Immature natural killer cell (primary cell): ENCODE data around the gene SLC2A4. TPM values are rescaled to one million over a fixed set of nuclear protein-coding genes. Genes with fewer than 3 reads are reported as not detected.

Experiments used
- DNase-seq, 3 donors: peaks; one replicate each; pipeline ENCODE4 v3.0.0; 2022; ENCODE audit warnings: mixed read lengths in 1 of 3
- H3K27ac Mint-ChIP-seq, 6 donors: one replicate each; pipeline ENCODE4 v1.8.0; 2020; ENCODE audit warnings: mixed read lengths in 6 of 6, mild to moderate bottlenecking in 5 of 6, inconsistent platforms in 4 of 6, moderate library complexity in 3 of 6
- H3K27me3 Mint-ChIP-seq, 3 donors: one replicate each; pipeline ENCODE4 v1.8.0; 2020 to 2021; ENCODE audit warnings: low read depth in 3 of 3, mild to moderate bottlenecking in 3 of 3, mixed read lengths in 3 of 3, moderate library complexity in 3 of 3, inconsistent platforms in 1 of 3
- H3K36me3 Mint-ChIP-seq, 3 donors: one replicate each; pipeline ENCODE4 v1.8.0; 2020; ENCODE audit warnings: mixed read lengths in 3 of 3, inconsistent platforms in 2 of 3, mild to moderate bottlenecking in 2 of 3
- H3K4me1 Mint-ChIP-seq, 2 donors: one replicate each; pipeline ENCODE4 v1.8.0; 2020; ENCODE audit warnings: inconsistent platforms in 2 of 2, mild to moderate bottlenecking in 2 of 2, mixed read lengths in 2 of 2, moderate library complexity in 1 of 2
- H3K4me3 Mint-ChIP-seq, 5 donors: one replicate each; pipeline ENCODE4 v1.8.0; 2020; ENCODE audit warnings: mild to moderate bottlenecking in 5 of 5, mixed read lengths in 5 of 5, inconsistent platforms in 3 of 5, moderate library complexity in 3 of 5
- H3K9me3 Mint-ChIP-seq, 6 donors: one replicate each; pipeline ENCODE4 v1.8.0; 2020; ENCODE audit warnings: mild to moderate bottlenecking in 6 of 6, mixed read lengths in 6 of 6, inconsistent platforms in 4 of 6, moderate library complexity in 3 of 6
- polyA plus RNA-seq, 3 donors: library from polyadenylated mRNA; unstranded; fragments of 300-500 nt; fragmentation: Illumina TruSeq; gene quantifications; one replicate each; pipeline ENCODE4 v1.2.3, GENCODE V29; 2021

Gene SLC2A4
- polyA plus RNA-seq, 3 donors from 2014 or later, result 0.26 TPM; not detected in 2

- H3K9me3 Mint-ChIP-seq, result no peaks in the 10 kb centered on the region
- H3K4me3 Mint-ChIP-seq, result no peak overlapping the region
- H3K27ac Mint-ChIP-seq, result no peak overlapping the region
- H3K36me3 Mint-ChIP-seq, result peaks cover 0 to 4% (median 0%) of the 10 kb centered on the region in 3 donors
- peaks cover 14 to 16% of the 10 kb centered on the region in 2 donors for H3K4me1 Mint-ChIP-seq
- peaks cover 6 to 30% (median 12%) of the 10 kb centered on the region in 3 donors for H3K27me3 Mint-ChIP-seq
- DNase-seq, result no peak
Measured at GRCh38 chr17:7290685-7291084, 9.2 kb downstream of the SLC2A4 start.

GRCh38 chr17:7292194-7292593 lies 10.7 kb downstream of the SLC2A4 start:
- peaks cover 21 to 26% of the 10 kb centered on the region in 2 donors for H3K4me1 Mint-ChIP-seq
- H3K27ac Mint-ChIP-seq, result no peak overlapping the region
- H3K9me3 Mint-ChIP-seq, result no peaks in the 10 kb centered on the region
- H3K4me3 Mint-ChIP-seq, result no peak overlapping the region
- no peak for DNase-seq
- H3K27me3 Mint-ChIP-seq, result peaks cover 8 to 31% (median 16%) of the 10 kb centered on the region in 3 donors
- peaks cover 0 to 4% (median 0%) of the 10 kb centered on the region in 3 donors for H3K36me3 Mint-ChIP-seq

DNA sequence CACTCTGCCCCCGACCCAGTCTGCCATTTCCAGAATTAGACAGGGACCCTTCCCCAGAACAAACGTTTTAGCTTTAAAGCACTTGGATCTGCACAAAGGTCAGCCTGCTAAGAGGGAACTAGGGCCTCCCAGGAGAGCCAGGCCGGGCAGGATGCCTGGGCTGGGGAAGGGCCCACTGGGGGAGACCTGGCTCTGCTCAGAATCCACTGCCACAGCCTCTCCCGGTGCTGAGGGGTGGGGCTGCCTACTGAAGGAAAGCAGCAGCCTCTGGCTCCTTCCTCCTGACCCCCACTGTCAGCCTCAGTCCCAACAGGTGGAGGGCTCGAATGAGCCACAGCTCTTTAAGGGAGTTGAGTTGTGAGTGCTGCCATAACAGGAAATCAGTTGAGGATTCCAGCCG lies 11.2 kb downstream of the SLC2A4 start:
- no peak for DNase-seq
- H3K27me3 Mint-ChIP-seq, result peaks cover 8 to 27% (median 15%) of the 10 kb centered on the region in 3 donors
- peaks cover 21 to 26% of the 10 kb centered on the region in 2 donors for H3K4me1 Mint-ChIP-seq
- H3K9me3 Mint-ChIP-seq, result no peaks in the 10 kb centered on the region
- peaks cover 0 to 4% (median 0%) of the 10 kb centered on the region in 3 donors for H3K36me3 Mint-ChIP-seq
- H3K27ac Mint-ChIP-seq, result no peak overlapping the region
- peak overlapping the region in 3 of 5 donors; percentile 31 to 60 (median 41) for H3K4me3 Mint-ChIP-seq

GRCh38 chr17:7293159-7293558 lies 11.6 kb downstream of the SLC2A4 start:
- peaks cover 21 to 26% of the 10 kb centered on the region in 2 donors for H3K4me1 Mint-ChIP-seq
- H3K27ac Mint-ChIP-seq, result no peak overlapping the region
- peak overlapping the region; percentile 57 to 65 (median 63) for H3K4me3 Mint-ChIP-seq
- no peaks in the 10 kb centered on the region for H3K9me3 Mint-ChIP-seq
- DNase-seq, result no peak
- H3K36me3 Mint-ChIP-seq, result peaks cover 0 to 4% (median 0%) of the 10 kb centered on the region in 3 donors
- peaks cover 8 to 24% (median 15%) of the 10 kb centered on the region in 3 donors for H3K27me3 Mint-ChIP-seq

DNA sequence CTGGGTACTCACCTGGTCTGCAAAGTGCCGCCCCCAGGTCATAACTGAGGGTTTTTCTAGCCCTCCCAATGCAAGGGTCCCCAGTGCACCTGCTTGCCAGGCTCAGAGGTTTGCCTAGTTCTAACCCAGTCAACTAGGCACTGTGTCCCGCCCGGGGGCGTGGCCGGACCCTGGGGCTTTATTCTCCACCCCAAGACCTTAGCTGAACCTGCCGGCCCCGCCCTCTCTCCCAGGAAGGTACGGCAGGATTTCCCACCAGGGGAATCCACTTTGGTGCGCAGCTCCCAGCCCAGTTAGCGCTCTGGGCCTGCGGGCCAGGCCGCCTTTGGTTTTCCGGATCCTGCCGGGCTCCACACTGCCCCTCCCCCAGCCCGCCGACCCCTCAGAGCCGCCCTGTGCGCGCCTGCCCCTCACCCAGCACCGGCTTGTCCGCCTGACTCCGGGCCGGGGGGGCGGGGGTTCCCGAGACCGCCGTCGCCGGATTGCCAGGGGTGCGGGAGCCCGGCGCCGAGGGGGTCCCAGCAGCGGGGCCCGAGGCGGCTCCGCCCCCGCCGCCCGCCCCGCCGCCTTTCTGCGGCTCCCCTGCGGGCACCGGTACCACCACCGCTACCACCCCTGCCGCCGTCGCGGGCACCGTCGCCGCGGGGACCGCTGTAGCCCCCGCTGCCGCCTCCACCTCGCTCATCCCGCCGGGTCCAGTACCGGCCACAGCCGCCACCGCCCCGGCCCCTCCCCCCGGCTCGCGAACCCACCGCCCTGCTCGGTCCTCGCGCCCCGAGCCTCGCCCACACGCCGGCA lies 12.5 kb downstream of the SLC2A4 start:
- Mint-ChIP-seq H3K27me3 (peaks cover 8 to 23% (median 15%) of the 10 kb centered on the region in 3 donors), H3K4me3 (peak overlapping the region; percentile 26 to 65 (median 57)), H3K9me3 (no peaks in the 10 kb centered on the region), H3K4me1 (peaks cover 21 to 26% of the 10 kb centered on the region in 2 donors), H3K27ac (no peak overlapping the region), H3K36me3 (peaks cover 0 to 4% (median 0%) of the 10 kb centered on the region in 3 donors)
- DNase-seq, result no peak

- H3K27ac Mint-ChIP-seq, result peak within 1 kb of the TSS in 1 of 6 donors; percentile 20
- H3K4me3 Mint-ChIP-seq, result peak within 1 kb of the TSS; percentile 77 to 88 (median 81)
- peaks cover 21 to 26% of the 10 kb centered on the region in 2 donors for H3K4me1 Mint-ChIP-seq
- peaks cover 8 to 22% (median 15%) of the 10 kb centered on the region in 3 donors for H3K27me3 Mint-ChIP-seq
- peaks cover 0 to 4% (median 0%) of the 10 kb centered on the region in 3 donors for H3K36me3 Mint-ChIP-seq
- H3K9me3 Mint-ChIP-seq, result no peaks in the 10 kb centered on the region
- peak; percentile 67 to 68 (median 68) for DNase-seq
Measured at GRCh38 chr17:7294614-7295153, 13.2 kb downstream of the SLC2A4 start, which contains the start of gene YBX2. YBX2 (minus strand) TSS chr17:7294639; CDS start chr17:7294500, 139 bp downstream.

DNA sequence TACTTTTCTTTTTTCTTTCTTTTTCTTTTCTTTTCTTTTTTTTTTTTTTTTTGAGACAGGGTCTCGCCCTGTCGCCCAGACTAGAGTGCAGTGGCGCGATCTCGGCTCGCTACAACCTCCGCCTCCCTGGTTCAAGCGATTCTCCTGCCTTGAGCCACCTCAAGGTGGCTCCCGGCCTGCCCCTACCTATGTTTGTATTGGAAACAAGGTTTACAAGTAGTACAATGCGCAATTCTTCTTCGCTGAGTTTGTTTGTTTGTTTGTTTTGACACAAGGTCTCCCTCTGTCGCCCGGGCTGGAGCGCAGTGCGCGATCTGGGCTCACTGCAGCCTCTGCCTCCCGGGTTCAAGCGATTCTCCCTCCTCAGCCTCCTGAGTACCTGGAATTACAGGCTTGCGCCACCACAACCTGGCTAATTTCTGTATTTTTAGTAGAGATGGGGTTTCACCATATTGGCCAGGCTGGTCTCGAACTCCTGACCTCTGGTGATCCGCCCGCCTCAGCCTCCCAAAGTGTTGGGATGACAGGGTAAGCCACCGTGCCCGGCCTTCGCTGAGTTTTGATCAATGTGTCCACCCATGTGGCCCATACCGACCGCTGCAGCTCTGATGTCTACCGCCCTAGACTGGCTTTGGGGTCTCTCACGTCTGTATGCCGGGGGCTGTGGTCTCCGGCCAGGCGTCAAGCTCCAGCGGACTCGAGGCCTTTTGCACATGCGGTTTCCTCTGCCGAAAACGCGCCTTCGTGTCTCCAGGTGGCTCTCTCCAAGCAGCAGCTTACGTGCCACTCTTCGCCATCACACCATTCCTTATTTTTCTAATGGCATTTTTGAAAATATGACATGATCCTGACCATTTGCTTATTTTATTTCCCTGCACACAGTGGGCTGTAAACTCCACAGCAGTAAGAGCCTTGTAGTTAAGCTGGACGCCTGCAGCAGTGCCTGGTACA lies 14.0 kb downstream of the SLC2A4 start:
- Mint-ChIP-seq H3K9me3 (no peaks in the 10 kb centered on the region), H3K36me3 (peaks cover 0 to 4% (median 0%) of the 10 kb centered on the region in 3 donors), H3K4me1 (peaks cover 21 to 26% of the 10 kb centered on the region in 2 donors), H3K27me3 (peaks cover 8 to 19% (median 15%) of the 10 kb centered on the region in 3 donors), H3K4me3 (peak overlapping the region; percentile 77 to 88 (median 81)), H3K27ac (peak overlapping the region in 1 of 6 donors; percentile 20)
- no peak for DNase-seq

- Mint-ChIP-seq H3K27me3 (peaks cover 8 to 19% (median 15%) of the 10 kb centered on the region in 3 donors), H3K4me1 (peaks cover 21 to 26% of the 10 kb centered on the region in 2 donors), H3K27ac (peak overlapping the region in 1 of 6 donors; percentile 64), H3K36me3 (peaks cover 0 to 4% (median 0%) of the 10 kb centered on the region in 3 donors), H3K4me3 (peak overlapping the region; percentile 27 to 86 (median 59)), H3K9me3 (no peaks in the 10 kb centered on the region)
- peak; percentile 65 to 71 (median 69) for DNase-seq
Measured at GRCh38 chr17:7296189-7296861, 14.8 kb downstream of the SLC2A4 start.

DNA sequence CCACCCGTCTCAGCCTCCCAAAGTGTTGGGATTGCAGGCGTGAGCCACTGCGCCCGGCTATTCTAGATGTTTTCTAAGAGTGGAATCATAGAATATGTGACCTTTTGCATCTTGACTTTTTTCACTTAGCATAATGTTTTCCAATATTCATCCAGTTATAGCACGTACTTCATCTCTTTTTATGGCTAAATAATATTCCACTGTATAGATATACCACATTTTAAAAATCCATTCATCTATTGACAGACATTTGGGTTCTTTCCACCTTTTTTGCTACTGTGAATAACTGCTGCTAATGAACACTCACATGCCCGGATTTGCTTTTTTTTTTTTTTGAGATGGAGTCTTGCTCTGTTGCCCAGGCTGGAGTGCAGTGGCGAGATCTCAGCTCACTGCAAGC lies 22.7 kb downstream of the SLC2A4 start:
- Mint-ChIP-seq H3K27ac (peak overlapping the region in 1 of 6 donors; percentile 14), H3K36me3 (peaks cover 0 to 6% (median 0%) of the 10 kb centered on the region in 3 donors), H3K27me3 (peaks cover 14 to 25% (median 17%) of the 10 kb centered on the region in 3 donors), H3K4me1 (peaks cover 14% of the 10 kb centered on the region in 2 donors), H3K9me3 (peaks cover 0 to 2% (median 0%) of the 10 kb centered on the region in 6 donors), H3K4me3 (peak overlapping the region in 1 of 5 donors; percentile 41)
- no peak for DNase-seq

DNA sequence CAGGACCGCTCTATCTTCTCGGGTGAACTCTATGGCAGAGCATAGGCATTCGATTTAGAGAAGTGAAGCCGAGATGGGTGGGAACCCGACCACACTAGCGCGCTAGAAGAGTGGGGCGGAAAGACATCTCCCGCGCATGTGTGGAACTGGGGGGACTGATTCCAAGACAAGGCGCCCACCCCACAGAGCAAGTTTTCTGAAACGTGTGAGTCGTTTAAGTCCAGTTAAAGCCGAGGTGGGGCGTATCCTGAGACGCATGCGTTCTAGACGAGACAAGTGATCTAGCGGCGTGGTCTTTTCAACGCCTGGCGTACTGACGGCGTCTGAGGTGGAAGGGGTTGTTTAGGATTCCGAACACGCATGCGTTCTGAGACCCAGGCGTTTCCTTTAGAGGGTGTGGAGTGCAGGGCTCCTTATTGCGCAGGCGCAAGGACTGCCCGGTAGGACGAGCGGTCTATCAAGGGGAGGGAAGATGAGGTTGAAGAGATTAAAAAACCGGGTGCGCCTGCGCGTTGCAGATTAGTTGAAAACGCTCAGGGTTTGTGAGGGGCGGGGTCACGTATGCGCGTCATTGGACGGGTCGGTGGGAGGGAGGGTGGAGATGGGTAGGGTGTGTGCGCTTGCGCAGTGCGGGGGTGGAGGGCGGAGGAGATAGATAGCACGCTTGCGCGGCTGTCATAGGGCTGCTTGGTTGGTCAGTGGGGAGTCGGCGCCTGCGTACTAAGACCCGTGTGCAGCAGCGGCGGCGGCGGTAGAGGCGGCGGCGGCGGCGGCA lies 25.6 kb downstream of the SLC2A4 start, which contains the start of gene EIF5A:
EIF5A (plus strand) TSS at position 718 of the 775 bp plus-strand sequence. CDS start 2,008 bp downstream, outside the sequence.
- peaks cover 18 to 30% (median 22%) of the 10 kb centered on the region in 3 donors for H3K27me3 Mint-ChIP-seq
- peaks cover 17 to 29% (median 18%) of the 10 kb centered on the region in 3 donors for H3K36me3 Mint-ChIP-seq
- H3K4me3 Mint-ChIP-seq, result peak within 1 kb of the TSS; percentile 91 to 97 (median 93)
- H3K9me3 Mint-ChIP-seq, result peaks cover 0 to 2% (median 0%) of the 10 kb centered on the region in 6 donors
- peak; percentile 100 for DNase-seq
- H3K4me1 Mint-ChIP-seq, result peaks cover 35 to 41% of the 10 kb centered on the region in 2 donors
- H3K27ac Mint-ChIP-seq, result peak within 1 kb of the TSS; percentile 96 to 100 (median 99)

DNA sequence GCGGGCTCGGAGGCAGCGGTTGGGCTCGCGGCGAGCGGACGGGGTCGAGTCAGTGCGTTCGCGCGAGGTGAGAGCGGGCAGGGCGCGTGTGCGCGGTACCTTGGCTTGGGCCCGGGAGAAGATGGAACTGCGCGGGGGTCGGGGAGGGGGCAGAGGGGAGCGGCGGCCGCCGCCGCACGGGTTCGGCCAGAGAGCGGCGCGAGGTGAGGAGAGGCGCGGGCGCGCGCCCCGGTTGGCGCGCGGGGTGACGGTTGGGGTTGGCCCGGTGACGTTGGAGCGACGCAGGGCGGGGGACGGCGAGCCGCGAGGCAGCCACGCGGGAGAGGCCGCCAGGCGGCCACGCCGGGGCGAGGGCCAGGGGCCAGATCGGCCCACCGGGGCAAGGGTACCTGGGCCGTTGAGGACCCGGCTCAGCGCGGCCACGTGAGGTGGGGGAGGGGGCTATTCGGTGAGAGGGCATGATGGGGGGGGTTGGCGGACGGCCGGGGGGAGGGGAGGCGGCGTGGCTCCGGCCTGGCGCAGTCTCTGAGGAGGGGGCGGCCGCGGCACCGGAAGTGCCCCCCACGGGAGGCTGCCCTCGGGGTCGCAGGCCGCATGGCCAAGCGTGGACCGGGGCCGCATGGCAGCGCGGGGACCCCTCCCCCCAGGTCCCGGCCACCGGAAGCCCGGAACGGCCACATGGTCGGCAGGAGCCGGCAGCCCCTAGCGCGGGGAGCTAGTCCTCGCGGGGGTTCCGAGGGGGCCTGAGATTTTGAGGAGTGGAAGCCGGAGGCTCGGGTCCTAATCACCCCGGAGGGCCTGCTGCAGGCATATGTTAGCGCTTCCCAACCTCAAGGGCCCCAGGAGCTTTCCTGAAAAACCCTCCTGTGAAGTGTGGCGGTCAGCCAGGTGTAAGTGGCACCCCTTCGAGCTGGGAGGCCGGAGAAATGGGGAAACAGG lies 26.4 kb downstream of the SLC2A4 start:
- Mint-ChIP-seq H3K4me1 (peaks cover 42 to 49% of the 10 kb centered on the region in 2 donors), H3K36me3 (peaks cover 17 to 34% (median 18%) of the 10 kb centered on the region in 3 donors), H3K4me3 (peak overlapping the region; percentile 91 to 97 (median 93)), H3K27ac (peak overlapping the region; percentile 96 to 100 (median 99)), H3K27me3 (peaks cover 22 to 31% (median 24%) of the 10 kb centered on the region in 3 donors), H3K9me3 (peaks cover 0 to 2% (median 0%) of the 10 kb centered on the region in 6 donors)
- peak in 2 of 3 donors; percentile 23 to 35 for DNase-seq
